ENCODE measurements around the gene DLG2.

The DLG2 gene

GRCh38 chr11:83865636-83866461, 1761.3 kb downstream of the DLG2 start:
- no peak overlapping the region for H3K9ac ChIP-seq (ENCODE audit: low read length)
- TF ChIP-seq EZH2phosphoT487 (IDR thresholded peaks at IDR 0.05; ENCODE audit: low read length) (no peak), CTCF (IDR thresholded peaks at IDR 0.05; ENCODE audit: low read length) (no peak), EZH2 (optimal IDR thresholded peaks at IDR 0.05; ENCODE audit: low read depth, low read length) (no peak)

GRCh38 chr11:83864412-83865057, 1762.6 kb downstream of the DLG2 start:
- no peak for DNase-seq
- Histone ChIP-seq H3K4me2 (ENCODE audit: low read depth, low read length) (no peak overlapping the region), H3K9ac (ENCODE audit: low read length) (no peak overlapping the region), H3K36me3 (replicated peaks; ENCODE audit: insufficient read depth, low read length) (no peaks in the 10 kb centered on the region), H3K79me2 (ENCODE audit: low read length) (no peaks in the 10 kb centered on the region), H3F3A (ENCODE audit: insufficient read depth, low read length) (no peaks in the 10 kb centered on the region), H2AFZ (ENCODE audit: low read length) (no peak overlapping the region), H4K20me1 (ENCODE audit: insufficient read depth, low read length) (no peaks in the 10 kb centered on the region), H3K4me1 (ENCODE audit: low read length) (no peaks in the 10 kb centered on the region), H3K27ac (ENCODE audit: low read length) (no peak overlapping the region), H3K9me2 (replicated peaks; ENCODE audit: insufficient read depth, low read length) (no peaks in the 10 kb centered on the region), H3K27me3 (replicated peaks; ENCODE audit: insufficient read depth, low read length) (no peaks in the 10 kb centered on the region), H3K4me3 (ENCODE audit: low read length) (no peak overlapping the region), H3K9me3 (replicated peaks; ENCODE audit: insufficient read depth, low read length) (no peaks in the 10 kb centered on the region)
- TF ChIP-seq CTCF (IDR thresholded peaks at IDR 0.05; ENCODE audit: low read length), result no peak
- no peak for TF ChIP-seq EZH2 (optimal IDR thresholded peaks at IDR 0.05; ENCODE audit: low read depth, low read length)
- no peak for TF ChIP-seq EZH2phosphoT487 (IDR thresholded peaks at IDR 0.05; ENCODE audit: low read length)

More at GRCh38 chr11:83865636-83866461, 1761.3 kb downstream of the DLG2 start:
- H2AFZ ChIP-seq (ENCODE audit: low read length), result no peak overlapping the region
- DNase-seq, result no peak
- H3K9me3 ChIP-seq (replicated peaks; ENCODE audit: insufficient read depth, low read length), result no peaks in the 10 kb centered on the region
- H3K4me1 ChIP-seq (ENCODE audit: low read length), result no peaks in the 10 kb centered on the region
- H3K36me3 ChIP-seq (replicated peaks; ENCODE audit: insufficient read depth, low read length), result no peaks in the 10 kb centered on the region
- H3K79me2 ChIP-seq (ENCODE audit: low read length), result no peaks in the 10 kb centered on the region
- no peak overlapping the region for H3K27ac ChIP-seq (ENCODE audit: low read length)
- no peak overlapping the region for H3K4me2 ChIP-seq (ENCODE audit: low read depth, low read length)
- no peak overlapping the region for H3K4me3 ChIP-seq (ENCODE audit: low read length)
- H3F3A ChIP-seq (ENCODE audit: insufficient read depth, low read length), result no peaks in the 10 kb centered on the region
- no peaks in the 10 kb centered on the region for H3K9me2 ChIP-seq (replicated peaks; ENCODE audit: insufficient read depth, low read length)
- no peaks in the 10 kb centered on the region for H4K20me1 ChIP-seq (ENCODE audit: insufficient read depth, low read length)
- H3K27me3 ChIP-seq (replicated peaks; ENCODE audit: insufficient read depth, low read length), result no peaks in the 10 kb centered on the region

- Histone ChIP-seq H3K4me3 (ENCODE audit: low read length) (no peak overlapping the region), H2AFZ (ENCODE audit: low read length) (no peak overlapping the region), H3F3A (ENCODE audit: insufficient read depth, low read length) (no peaks in the 10 kb centered on the region), H3K4me1 (ENCODE audit: low read length) (no peaks in the 10 kb centered on the region), H4K20me1 (ENCODE audit: insufficient read depth, low read length) (no peaks in the 10 kb centered on the region), H3K9me3 (replicated peaks; ENCODE audit: insufficient read depth, low read length) (no peaks in the 10 kb centered on the region), H3K27me3 (replicated peaks; ENCODE audit: insufficient read depth, low read length) (no peaks in the 10 kb centered on the region), H3K79me2 (ENCODE audit: low read length) (no peaks in the 10 kb centered on the region), H3K36me3 (replicated peaks; ENCODE audit: insufficient read depth, low read length) (no peaks in the 10 kb centered on the region), H3K9me2 (replicated peaks; ENCODE audit: insufficient read depth, low read length) (no peaks in the 10 kb centered on the region), H3K4me2 (ENCODE audit: low read depth, low read length) (no peak overlapping the region), H3K9ac (ENCODE audit: low read length) (no peak overlapping the region), H3K27ac (ENCODE audit: low read length) (no peak overlapping the region)
- TF ChIP-seq EZH2phosphoT487 (IDR thresholded peaks at IDR 0.05; ENCODE audit: low read length), result no peak
- no peak for DNase-seq
These were observed 1763.9 kb downstream of the DLG2 start for GRCh38 chr11:83863272-83863671.

- DNase-seq, result no peak
- H3K27ac ChIP-seq (ENCODE audit: low read length), result no peak overlapping the region
- H3K9ac ChIP-seq (ENCODE audit: low read length), result no peak overlapping the region
- H3F3A ChIP-seq (ENCODE audit: insufficient read depth, low read length), result no peaks in the 10 kb centered on the region
- H3K79me2 ChIP-seq (ENCODE audit: low read length), result no peaks in the 10 kb centered on the region
- no peaks in the 10 kb centered on the region for H4K20me1 ChIP-seq (ENCODE audit: insufficient read depth, low read length)
- TF ChIP-seq EZH2 (optimal IDR thresholded peaks at IDR 0.05; ENCODE audit: low read depth, low read length), result no peak
- TF ChIP-seq EZH2phosphoT487 (IDR thresholded peaks at IDR 0.05; ENCODE audit: low read length), result no peak
- TF ChIP-seq CTCF (IDR thresholded peaks at IDR 0.05; ENCODE audit: low read length), result no peak
- no peak overlapping the region for H2AFZ ChIP-seq (ENCODE audit: low read length)
- H3K4me2 ChIP-seq (ENCODE audit: low read depth, low read length), result no peak overlapping the region
- no peaks in the 10 kb centered on the region for H3K36me3 ChIP-seq (replicated peaks; ENCODE audit: insufficient read depth, low read length)
- H3K9me2 ChIP-seq (replicated peaks; ENCODE audit: insufficient read depth, low read length), result no peaks in the 10 kb centered on the region
- no peaks in the 10 kb centered on the region for H3K4me1 ChIP-seq (ENCODE audit: low read length)
- H3K9me3 ChIP-seq (replicated peaks; ENCODE audit: insufficient read depth, low read length), result no peaks in the 10 kb centered on the region
- no peaks in the 10 kb centered on the region for H3K27me3 ChIP-seq (replicated peaks; ENCODE audit: insufficient read depth, low read length)
- no peak overlapping the region for H3K4me3 ChIP-seq (ENCODE audit: low read length)
These were observed 1764.5 kb downstream of the DLG2 start for GRCh38 chr11:83862691-83863090.

All from MM.1S (cell line).